ENCODE data around the gene MRLN.
"Not testable (repeated sequence)": the region's sequence is repeated elsewhere in the genome, so short reads cannot be mapped to it uniquely, and the experiment has no call there.

Gene MRLN

GRCh38 chr10:59744762-59745161 lies 8.5 kb downstream of the MRLN start:
- not testable (repeated sequence) for DNase-seq

GRCh38 chr10:59744156-59744555 lies 9.1 kb downstream of the MRLN start:
- DNase-seq: not testable (repeated sequence)

- no peak for DNase-seq
Observed at GRCh38 chr10:59741583-59741982, 11.7 kb downstream of the MRLN start.

GRCh38 chr10:59741048-59741447 lies 12.2 kb downstream of the MRLN start:
- DNase-seq: no peak

GRCh38 chr10:59736749-59737148 lies 16.5 kb downstream of the MRLN start:
- DNase-seq: no peak

- DNase-seq: no peak
Observed at GRCh38 chr10:59735296-59735695, 18.0 kb downstream of the MRLN start.

GRCh38 chr10:59734014-59734462 lies 19.2 kb downstream of the MRLN start:
- no peak for DNase-seq

GRCh38 chr10:59733321-59734013 lies 19.8 kb downstream of the MRLN start:
- DNase-seq: not testable (repeated sequence)

GRCh38 chr10:59732849-59733248 lies 20.4 kb downstream of the MRLN start:
- not testable (repeated sequence) for DNase-seq

- not testable (repeated sequence) for DNase-seq
Observed at GRCh38 chr10:59729167-59729566, 24.1 kb downstream of the MRLN start.

GRCh38 chr10:59724098-59724938 lies 28.9 kb downstream of the MRLN start:
- peak; percentile 44 for DNase-seq

GRCh38 chr10:59720377-59720776 lies 32.9 kb downstream of the MRLN start:
- no peak for DNase-seq

GRCh38 chr10:59719374-59719773 lies 33.9 kb downstream of the MRLN start:
- DNase-seq: peak; percentile 10

GRCh38 chr10:59718257-59718656 lies 35.0 kb downstream of the MRLN start:
- DNase-seq: no peak

GRCh38 chr10:59713196-59713821 lies 39.9 kb downstream of the MRLN start:
- DNase-seq: no peak

- DNase-seq: no peak
Observed at GRCh38 chr10:59711871-59712494, 41.3 kb downstream of the MRLN start.

GRCh38 chr10:59709395-59710125 lies 43.7 kb downstream of the MRLN start, which contains the start of gene SLC16A9:
Gene SLC16A9 (minus strand): TSS chr10:59709850. CDS start chr10:59684291, 25,559 bp downstream.
- DNase-seq: peak; percentile 81

- peak; percentile 66 for DNase-seq
Observed at GRCh38 chr10:59708816-59709394, 44.4 kb downstream of the MRLN start.

- DNase-seq: no peak
Observed at GRCh38 chr10:59706851-59707797, 46.1 kb downstream of the MRLN start.

GRCh38 chr10:59705931-59706330 lies 47.3 kb downstream of the MRLN start:
- DNase-seq: no peak

- peak; percentile 53 for DNase-seq
Observed at GRCh38 chr10:59704630-59705029, 48.6 kb downstream of the MRLN start.
